ENCODE results near the gene PCDH15.

The PCDH15 gene

GRCh38 chr10:54372179-54372578 lies 428.9 kb downstream of the PCDH15 start:
- DNase-seq (ENCODE audit: low spot score), result no peak

GRCh38 chr10:54368984-54369383 lies 432.0 kb downstream of the PCDH15 start:
- no peak for DNase-seq (ENCODE audit: low spot score)

- no peak for DNase-seq (ENCODE audit: low spot score)
Measured at GRCh38 chr10:54363390-54363789, 437.6 kb downstream of the PCDH15 start.

GRCh38 chr10:54342058-54342457 lies 459.0 kb downstream of the PCDH15 start:
- no peak for DNase-seq (ENCODE audit: low spot score)

- no peak for DNase-seq (ENCODE audit: low spot score)
Measured at GRCh38 chr10:54335296-54335695, 465.7 kb downstream of the PCDH15 start.

GRCh38 chr10:54319341-54319740 lies 481.7 kb downstream of the PCDH15 start:
- DNase-seq (ENCODE audit: low spot score), result no peak

GRCh38 chr10:54318470-54318869 lies 482.6 kb downstream of the PCDH15 start:
- DNase-seq (ENCODE audit: low spot score), result no peak

GRCh38 chr10:54314430-54314829 lies 486.6 kb downstream of the PCDH15 start:
- no peak for DNase-seq (ENCODE audit: low spot score)

- no peak for DNase-seq (ENCODE audit: low spot score)
Measured at GRCh38 chr10:54284526-54285193, 516.4 kb downstream of the PCDH15 start.

- no peak for DNase-seq (ENCODE audit: low spot score)
Measured at GRCh38 chr10:54282012-54282411, 519.0 kb downstream of the PCDH15 start.

- no peak for DNase-seq (ENCODE audit: low spot score)
Measured at GRCh38 chr10:54266395-54266794, 534.6 kb downstream of the PCDH15 start.

- no peak for DNase-seq (ENCODE audit: low spot score)
Measured at GRCh38 chr10:54262726-54263125, 538.3 kb downstream of the PCDH15 start.

GRCh38 chr10:54259104-54259503 lies 541.9 kb downstream of the PCDH15 start:
- DNase-seq (ENCODE audit: low spot score), result no peak

GRCh38 chr10:54234832-54235231 lies 566.2 kb downstream of the PCDH15 start:
- DNase-seq (ENCODE audit: low spot score), result no peak

- DNase-seq (ENCODE audit: low spot score), result no peak
Measured at GRCh38 chr10:54203401-54203800, 597.6 kb downstream of the PCDH15 start.

- no peak for DNase-seq (ENCODE audit: low spot score)
Measured at GRCh38 chr10:54198051-54198450, 603.0 kb downstream of the PCDH15 start.

- no peak for DNase-seq (ENCODE audit: low spot score)
Measured at GRCh38 chr10:54194806-54195205, 606.2 kb downstream of the PCDH15 start.

- DNase-seq (ENCODE audit: low spot score), result no peak
Measured at GRCh38 chr10:54159924-54160323, 641.1 kb downstream of the PCDH15 start.

GRCh38 chr10:54148508-54148907 lies 652.5 kb downstream of the PCDH15 start:
- no peak for DNase-seq (ENCODE audit: low spot score)

- no peak for DNase-seq (ENCODE audit: low spot score)
Measured at GRCh38 chr10:54139819-54140428, 661.1 kb downstream of the PCDH15 start.

- DNase-seq (ENCODE audit: low spot score), result no peak
Measured at GRCh38 chr10:54137396-54137795, 663.6 kb downstream of the PCDH15 start.

GRCh38 chr10:54133203-54133602 lies 667.8 kb downstream of the PCDH15 start:
- DNase-seq (ENCODE audit: low spot score), result no peak

GRCh38 chr10:54131833-54132232 lies 669.2 kb downstream of the PCDH15 start:
- DNase-seq (ENCODE audit: low spot score), result no peak

- DNase-seq (ENCODE audit: low spot score), result no peak
Measured at GRCh38 chr10:54130394-54130793, 670.6 kb downstream of the PCDH15 start.

Data from hepatic stellate cell (primary cell).